ENCODE data around the gene TRPM2.

- TF ChIP-seq, protein P1, sequence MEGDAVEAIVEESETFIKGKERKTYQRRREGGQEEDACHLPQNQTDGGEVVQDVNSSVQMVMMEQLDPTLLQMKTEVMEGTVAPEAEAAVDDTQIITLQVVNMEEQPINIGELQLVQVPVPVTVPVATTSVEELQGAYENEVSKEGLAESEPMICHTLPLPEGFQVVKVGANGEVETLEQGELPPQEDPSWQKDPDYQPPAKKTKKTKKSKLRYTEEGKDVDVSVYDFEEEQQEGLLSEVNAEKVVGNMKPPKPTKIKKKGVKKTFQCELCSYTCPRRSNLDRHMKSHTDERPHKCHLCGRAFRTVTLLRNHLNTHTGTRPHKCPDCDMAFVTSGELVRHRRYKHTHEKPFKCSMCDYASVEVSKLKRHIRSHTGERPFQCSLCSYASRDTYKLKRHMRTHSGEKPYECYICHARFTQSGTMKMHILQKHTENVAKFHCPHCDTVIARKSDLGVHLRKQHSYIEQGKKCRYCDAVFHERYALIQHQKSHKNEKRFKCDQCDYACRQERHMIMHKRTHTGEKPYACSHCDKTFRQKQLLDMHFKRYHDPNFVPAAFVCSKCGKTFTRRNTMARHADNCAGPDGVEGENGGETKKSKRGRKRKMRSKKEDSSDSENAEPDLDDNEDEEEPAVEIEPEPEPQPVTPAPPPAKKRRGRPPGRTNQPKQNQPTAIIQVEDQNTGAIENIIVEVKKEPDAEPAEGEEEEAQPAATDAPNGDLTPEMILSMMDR (IDR thresholded peaks at IDR 0.05 in 4 of 5, conservative IDR thresholded peaks at IDR 0.05 in 1 of 5): no peak
- no peak for TF ChIP-seq POLR2A (IDR thresholded peaks at IDR 0.05)
Measured at GRCh38 chr21:44344541-44345183, 8.8 kb upstream of the TRPM2 start.
